KBM-7 (cell line): ENCODE data around the gene RNF150.

ENCODE experiments used
- DNase-seq: peaks from one replicate; pipeline ENCODE4 v3.0.0-alpha.2; 2015
- in situ Hi-C: fragments of 300-500 bp; cut with MboI; formaldehyde crosslinking; loops from 2 replicates; pipeline ENCODE4 v1.14.3; 2020; ENCODE audit warnings: low sequenced_read_pairs, low pct_unique_long_range_greater_than_20kb, mixed read lengths

The RNF150 gene

GRCh38 chr4:141006242-141006802 is 126.9 kb downstream of the RNF150 start:
- in situ Hi-C loops, result no loop called here
- DNase-seq, result no peak

DNA sequence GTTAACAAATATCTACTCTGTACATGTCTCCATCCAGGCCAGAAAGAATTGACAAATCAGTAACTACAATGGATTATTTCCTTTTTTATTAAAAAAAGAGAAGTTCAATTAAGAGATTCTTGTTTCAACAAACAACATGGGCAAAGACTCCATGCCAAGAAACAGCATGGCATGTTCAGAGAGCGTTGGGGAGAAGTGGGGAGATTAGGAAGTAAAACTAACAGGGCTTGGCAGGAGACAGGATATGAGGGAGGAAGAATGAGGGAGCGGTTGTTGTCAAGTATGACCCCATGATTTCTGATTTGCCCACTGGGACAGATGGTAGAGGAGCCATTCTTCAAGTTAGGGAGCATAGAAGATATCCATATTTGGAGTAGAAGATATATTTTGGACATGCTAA is 128.4 kb downstream of the RNF150 start:
- in situ Hi-C loops, result no loop called here
- DNase-seq, result no peak

- no peak for DNase-seq
- in situ Hi-C loops, result no loop called here
These were observed 130.1 kb downstream of the RNF150 start for GRCh38 chr4:141003193-141003592.

- no peak for DNase-seq
- in situ Hi-C loops, result no loop called here
These were observed 130.9 kb downstream of the RNF150 start for GRCh38 chr4:141002323-141002805.

- in situ Hi-C loops, result no loop called here
- no peak for DNase-seq
These were observed 136.5 kb downstream of the RNF150 start for GRCh38 chr4:140996766-140997165.

- no peak for DNase-seq
- in situ Hi-C loops, result no loop called here
These were observed 138.2 kb downstream of the RNF150 start for GRCh38 chr4:140995058-140995457.

- in situ Hi-C loops, result no loop called here
- DNase-seq, result no peak
These were observed 139.3 kb downstream of the RNF150 start for GRCh38 chr4:140994015-140994414.

- in situ Hi-C loops, result no loop called here
- DNase-seq, result no peak
These were observed 139.9 kb downstream of the RNF150 start for GRCh38 chr4:140993370-140993769.

DNA sequence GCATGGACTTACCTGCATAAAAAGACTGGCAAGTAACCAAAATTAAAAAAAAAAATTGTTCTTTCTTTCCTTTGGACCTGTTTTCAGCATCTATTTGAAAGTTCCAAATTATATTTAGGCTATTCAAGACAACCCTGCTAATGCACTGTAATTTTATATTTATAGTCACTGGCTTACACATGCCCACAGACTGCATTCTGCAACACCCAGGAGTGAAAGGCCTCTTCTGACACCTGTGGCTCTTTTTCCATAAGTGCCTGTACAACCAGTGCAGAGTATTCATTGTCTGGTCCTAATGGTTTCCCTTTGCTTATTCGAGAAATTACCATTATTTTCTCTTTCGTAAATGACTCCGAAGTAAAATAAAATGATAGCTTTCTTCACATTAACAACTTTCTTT is 143.3 kb downstream of the RNF150 start:
- no peak for DNase-seq
- in situ Hi-C loops, result no loop called here

DNA sequence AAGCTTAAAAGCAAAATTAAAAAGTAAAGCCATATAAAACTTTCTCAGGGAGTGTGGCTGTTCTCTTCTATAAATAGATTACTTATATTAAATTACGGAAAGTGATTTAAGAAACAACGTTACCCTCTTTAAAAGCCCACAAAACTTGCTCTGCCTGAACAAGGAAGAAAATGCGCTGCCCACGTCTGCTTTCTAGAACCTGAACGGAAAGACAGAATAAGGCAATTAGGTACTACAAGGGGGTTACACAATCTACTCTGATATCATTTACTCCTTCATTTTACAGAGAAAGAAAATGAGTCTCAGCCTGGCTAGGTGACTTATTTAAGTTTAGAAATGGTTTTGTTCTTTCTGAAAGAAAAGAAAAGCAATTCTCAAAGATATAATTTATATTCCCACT is 147.2 kb downstream of the RNF150 start:
- no peak for DNase-seq
- in situ Hi-C loops, result no loop called here

DNA sequence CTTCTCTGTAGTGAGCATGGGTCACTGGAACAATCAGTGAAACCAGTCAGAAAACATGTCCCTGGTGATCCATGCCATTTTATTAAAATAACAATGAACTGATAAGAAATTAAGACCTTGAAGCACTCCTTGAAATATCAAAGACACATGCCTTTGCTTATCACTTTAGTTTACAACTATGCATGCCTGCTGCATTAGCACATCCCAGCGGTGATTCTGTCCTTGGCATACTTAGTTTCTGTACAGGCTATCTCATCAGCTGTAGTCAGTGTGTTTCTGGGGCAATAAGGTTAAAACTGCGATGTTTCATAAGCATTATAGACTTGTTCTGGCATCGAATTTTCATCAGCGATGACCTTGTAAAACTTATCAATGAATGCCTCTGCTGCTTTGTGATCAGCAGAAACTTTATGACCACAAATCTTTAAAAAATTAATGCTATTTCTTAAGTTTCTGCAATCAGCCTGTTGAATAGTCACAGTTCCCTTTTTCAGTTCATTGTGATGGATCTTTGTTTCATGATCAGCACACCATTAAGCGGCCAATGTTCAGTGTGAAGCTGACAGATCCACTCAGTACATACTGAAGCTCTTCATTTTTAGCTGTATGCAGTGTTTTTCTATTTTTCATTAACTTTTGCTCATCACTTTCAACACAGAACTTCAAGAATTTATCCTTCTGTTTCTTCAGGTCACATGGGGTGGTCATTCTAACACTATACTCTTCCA is 150.5 kb downstream of the RNF150 start:
- in situ Hi-C loops, result no loop called here
- DNase-seq, result no peak

DNA sequence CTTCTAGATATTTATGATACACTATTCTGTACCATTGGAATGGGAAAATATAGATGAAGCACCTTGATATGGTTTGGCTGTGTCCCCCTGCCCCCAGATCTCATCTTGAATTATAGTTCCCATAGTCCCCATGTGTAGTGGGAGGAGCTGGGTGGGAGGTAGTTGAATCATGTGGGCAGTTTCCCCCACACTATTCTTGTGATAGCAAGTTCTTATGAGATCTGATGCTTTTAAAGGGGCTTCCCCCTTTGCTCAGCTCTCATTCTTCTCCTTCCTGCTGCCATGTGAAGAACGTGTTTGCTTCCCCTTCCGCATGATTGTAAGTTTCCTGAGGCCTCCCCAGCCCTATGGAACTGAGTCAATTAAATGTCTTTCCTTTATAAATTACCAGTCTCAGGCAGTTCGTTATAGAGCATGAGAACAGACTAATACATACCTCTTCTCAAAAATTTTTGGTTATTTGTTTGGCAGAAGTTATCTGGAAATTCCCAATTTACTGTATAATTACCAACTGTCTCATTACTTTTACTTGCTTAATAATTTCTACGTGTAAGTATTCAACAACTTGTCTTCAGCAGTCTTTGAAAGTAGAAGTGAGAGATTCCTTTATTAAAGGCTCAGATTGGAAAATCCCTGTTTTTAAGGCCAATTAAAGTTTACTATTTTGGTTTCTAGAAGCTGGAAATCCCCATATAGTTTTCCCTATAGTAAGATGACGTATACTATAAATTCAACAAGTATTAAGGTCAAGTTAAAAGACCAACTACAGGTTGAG is 152.7 kb downstream of the RNF150 start:
- no peak for DNase-seq

DNA sequence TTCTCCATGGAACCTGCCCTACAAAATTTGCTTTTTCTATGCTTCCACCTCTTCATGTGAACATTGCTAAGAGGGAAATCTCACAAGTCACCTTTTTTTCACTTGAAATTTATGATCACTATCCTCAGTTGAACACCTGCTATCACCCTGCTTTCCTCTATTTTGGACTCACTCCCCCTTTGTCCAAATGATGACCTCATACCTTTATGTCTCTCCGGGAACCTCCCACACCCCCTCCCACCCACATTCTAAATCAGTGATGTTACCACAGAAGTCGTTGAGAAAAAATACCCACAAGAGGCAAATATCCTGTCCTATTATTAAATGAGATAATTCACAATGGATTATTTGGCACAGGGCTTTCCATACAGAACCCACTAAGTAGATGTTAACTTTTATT is 156.5 kb downstream of the RNF150 start:
- in situ Hi-C loops, result no loop called here
- no peak for DNase-seq

More for the DNA sequence above, 152.7 kb downstream of the RNF150 start:
- in situ Hi-C loops, result no loop called here

DNA sequence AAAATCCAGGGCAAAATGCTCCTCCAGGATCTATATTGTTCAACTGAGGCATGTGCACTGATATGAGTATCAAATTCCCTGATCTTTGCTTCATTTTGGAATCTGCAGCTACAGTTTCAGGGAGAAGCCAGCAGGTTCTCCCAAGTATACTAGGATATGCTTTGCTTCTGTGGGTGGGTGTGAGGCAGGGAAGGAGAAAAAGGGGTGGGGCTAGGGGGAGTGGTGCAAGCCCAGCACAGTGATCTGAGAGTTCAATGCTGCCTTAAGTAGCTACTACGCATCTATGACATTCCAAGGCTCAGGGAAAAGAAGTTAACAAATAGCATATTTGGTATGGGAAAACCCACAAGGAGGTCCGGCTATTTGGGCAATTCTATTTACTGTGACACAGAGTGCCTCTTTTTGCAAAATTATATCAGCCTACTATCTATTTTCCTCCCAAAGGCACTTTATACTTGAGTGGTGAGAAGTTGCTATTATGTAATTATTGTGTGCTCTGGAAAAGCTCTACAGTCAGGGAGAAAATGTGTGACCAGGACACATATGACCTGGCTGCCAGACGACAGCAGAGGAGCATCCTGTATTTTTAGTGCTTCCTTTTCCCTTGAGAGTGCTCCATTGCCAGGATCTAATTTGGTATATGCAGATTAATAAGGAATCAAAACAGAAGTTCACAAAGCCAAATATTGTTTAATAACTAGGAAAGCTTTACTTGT is 162.0 kb downstream of the RNF150 start:
- no peak for DNase-seq
- in situ Hi-C loops, result no loop called here

- DNase-seq, result no peak
- in situ Hi-C loops, result no loop called here
These were observed 164.0 kb downstream of the RNF150 start for GRCh38 chr4:140969296-140969695.

DNA sequence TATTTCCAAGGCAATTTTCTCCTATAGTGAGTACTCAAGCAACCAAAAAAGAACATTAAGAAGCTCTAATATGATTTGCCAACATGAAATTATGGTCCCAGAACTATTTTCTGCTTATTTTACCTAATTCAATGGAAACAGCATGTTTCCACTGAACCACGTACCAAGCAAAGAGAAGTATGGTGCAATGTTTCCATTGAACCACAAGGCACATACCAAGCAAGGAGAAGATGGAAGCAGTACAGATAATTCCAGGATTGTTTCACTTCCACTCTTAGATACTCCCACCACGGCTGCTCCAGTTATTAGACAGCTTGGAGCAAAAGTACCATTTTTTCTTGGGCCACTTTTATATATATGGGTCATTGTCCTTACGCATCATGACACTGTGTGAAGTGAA is 164.9 kb downstream of the RNF150 start:
- in situ Hi-C loops, result no loop called here
- DNase-seq, result no peak

DNA sequence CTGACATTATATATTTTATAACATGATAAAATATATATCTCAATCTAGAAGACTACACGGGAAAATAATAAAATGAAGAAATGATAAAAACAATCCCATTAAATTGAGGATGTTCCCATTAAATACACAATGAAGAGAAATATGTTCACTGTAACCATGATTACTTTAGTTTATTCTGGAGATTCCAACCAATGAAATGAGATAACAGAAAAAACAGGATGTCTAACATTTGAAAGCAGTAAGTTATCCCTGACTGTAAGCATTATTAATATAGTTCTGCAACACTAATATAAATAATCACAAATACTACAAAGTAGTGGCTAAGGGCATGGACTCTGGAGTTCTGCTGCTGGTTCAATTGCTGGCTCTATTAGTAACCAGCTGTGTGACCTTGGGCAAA is 169.4 kb downstream of the RNF150 start:
- no peak for DNase-seq
- in situ Hi-C loops, result no loop called here

DNA sequence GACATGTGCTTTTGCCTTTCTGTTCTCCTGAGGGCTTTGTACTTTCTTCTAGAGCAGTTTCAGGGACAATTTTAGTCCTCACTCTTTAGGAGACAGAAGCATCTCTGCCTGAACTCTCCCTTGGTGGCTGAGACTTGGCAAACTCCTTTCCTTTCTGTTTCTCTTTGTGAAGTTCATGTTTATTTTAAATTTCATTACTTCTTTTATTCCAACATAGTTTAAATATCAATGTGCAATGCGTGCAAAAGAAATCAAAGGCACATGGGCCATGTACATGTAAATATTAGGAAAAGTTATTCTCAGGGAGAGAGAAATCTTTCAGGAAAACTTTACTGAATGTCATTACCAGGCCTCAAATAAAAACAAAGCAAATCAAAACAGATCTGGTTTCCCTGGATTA is 177.6 kb downstream of the RNF150 start:
- no peak for DNase-seq
- in situ Hi-C loops, result no loop called here

DNA sequence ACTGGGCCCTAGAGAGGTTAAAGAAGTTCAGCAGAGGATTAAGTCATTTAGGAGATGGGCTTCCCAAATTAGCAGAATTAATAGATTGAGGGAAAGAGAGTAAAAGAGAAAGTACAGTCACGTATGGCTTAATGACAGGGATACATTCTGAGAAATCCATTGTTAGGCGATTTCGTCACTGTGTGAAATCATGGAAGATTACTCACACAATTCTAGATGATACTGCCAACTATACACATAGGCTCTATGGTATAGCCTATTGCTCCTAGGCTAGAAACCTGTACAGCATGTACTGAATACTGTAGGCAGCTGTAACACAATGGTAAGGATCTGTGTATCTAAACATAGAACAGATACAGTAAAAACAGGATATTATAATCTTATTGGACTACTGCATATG is 180.6 kb downstream of the RNF150 start:
- in situ Hi-C loops, result no loop called here
- DNase-seq, result no peak

DNA sequence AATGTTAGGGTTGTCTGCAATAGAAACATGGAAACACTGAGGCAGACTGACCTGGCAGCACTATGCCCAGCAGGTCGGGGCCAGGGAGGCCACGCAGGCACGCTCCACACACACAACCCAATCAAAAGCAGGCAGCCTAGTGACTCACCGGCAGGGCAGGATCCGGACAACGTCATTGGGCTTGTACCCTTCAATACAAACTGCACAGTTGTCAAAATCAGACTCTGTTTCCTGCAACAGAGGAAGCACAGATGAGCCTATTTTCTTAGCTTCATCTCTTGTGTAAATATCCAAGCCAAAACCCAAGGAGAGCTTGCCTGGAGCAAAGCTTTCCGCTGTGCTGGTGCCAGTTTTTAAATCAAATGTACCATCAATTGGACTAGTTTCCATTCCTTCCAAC is 185.8 kb downstream of the RNF150 start:
- in situ Hi-C loops, result no loop called here
- no peak for DNase-seq
